HEK293T (cell line): ENCODE results near the gene GRAMD1B.

Experiments
- CTCF ChIA-PET: fragments of 350-600 bp; formaldehyde crosslinking; extraction: SDS; loops from one replicate; lab custom pipeline; 2021; ENCODE audit warnings: antibody characterized with exemption, inconsistent platforms; lab: Yijun Ruan, JAX
- POLR2A ChIA-PET: fragments of 350-600 bp; formaldehyde crosslinking; extraction: SDS; loops from one replicate; lab custom pipeline; 2020; ENCODE audit warnings: antibody characterized with exemption, inconsistent platforms; lab: Yijun Ruan, JAX
- DNase-seq: peaks from one replicate; pipeline ENCODE4 v3.0.0; 2012; ENCODE audit warnings: mixed read lengths; ENCODE audit errors: extremely low spot score
- ARNT ChIP-seq: fragments of 450-650 bp; IDR thresholded peaks from 2 replicates; pipeline ENCODE4 v1.6.1; 2017; ENCODE audit warnings: mild to moderate bottlenecking
- BHLHE40 ChIP-seq: fragments of 450-650 bp; IDR thresholded peaks from 2 replicates; pipeline ENCODE4 v1.6.1; 2016; ENCODE audit warnings: mild to moderate bottlenecking, moderate library complexity, borderline replicate concordance
- CTBP1 ChIP-seq: fragments of 450-650 bp; IDR thresholded peaks from 2 replicates; pipeline ENCODE4 v1.6.1; 2016; ENCODE audit warnings: borderline replicate concordance
- ELF4 ChIP-seq: fragments of 450-650 bp; IDR thresholded peaks from 2 replicates; pipeline ENCODE4 v1.6.1; 2017; ENCODE audit warnings: antibody characterized with exemption
- FOXA1 ChIP-seq: fragments of 450-650 bp; IDR thresholded peaks from 2 replicates; pipeline ENCODE4 v1.6.1; 2016; ENCODE audit warnings: mild to moderate bottlenecking
- FOXK2 ChIP-seq: fragments of 450-650 bp; IDR thresholded peaks from 2 replicates; pipeline ENCODE4 v1.6.1; 2016; ENCODE audit warnings: mild to moderate bottlenecking
- FOXM1 ChIP-seq: fragments of 450-650 bp; IDR thresholded peaks from 2 replicates; pipeline ENCODE4 v1.6.1; 2017; ENCODE audit warnings: mild to moderate bottlenecking, borderline replicate concordance
- HDGF ChIP-seq: fragments of 450-650 bp; IDR thresholded peaks from 2 replicates; pipeline ENCODE4 v1.6.1; 2017; ENCODE audit warnings: antibody characterized with exemption, borderline replicate concordance
- L3MBTL2 ChIP-seq: fragments of 450-650 bp; conservative IDR thresholded peaks from 2 replicates; pipeline ENCODE4 v1.6.1; 2016; ENCODE audit warnings: mild to moderate bottlenecking
- LEF1 ChIP-seq: fragments of 450-650 bp; IDR thresholded peaks from 2 replicates; pipeline ENCODE4 v1.6.1; 2017; ENCODE audit warnings: mild to moderate bottlenecking, borderline replicate concordance
- NFRKB ChIP-seq: fragments of 450-650 bp; IDR thresholded peaks from 2 replicates; pipeline ENCODE4 v1.6.1; 2016; ENCODE audit warnings: mild to moderate bottlenecking, moderate library complexity
- PKNOX1 ChIP-seq: fragments of 450-650 bp; IDR thresholded peaks from 2 replicates; pipeline ENCODE4 v1.6.1; 2016
- SP1 ChIP-seq: fragments of 450-650 bp; IDR thresholded peaks from 2 replicates; pipeline ENCODE4 v1.6.1; 2017
- SUZ12 ChIP-seq: fragments of 450-650 bp; IDR thresholded peaks from 2 replicates; pipeline ENCODE4 v1.6.1; 2016; ENCODE audit warnings: mild to moderate bottlenecking
- TARDBP ChIP-seq: fragments of 450-650 bp; IDR thresholded peaks from 2 replicates; pipeline ENCODE4 v1.6.1; 2016
- ZNF384 ChIP-seq: fragments of 450-650 bp; IDR thresholded peaks from 2 replicates; pipeline ENCODE4 v1.6.1; 2016

Gene GRAMD1B

GRCh38 chr11:123546515-123546914, 116.4 kb downstream of the GRAMD1B start:
- TF ChIP-seq BHLHE40 (no peak), L3MBTL2 (no peak), LEF1 (no peak), NFRKB (no peak)
- CTCF ChIA-PET: interaction anchor here (0.9 to 1.8 kb wide), 2 partner anchors 8 to 36 kb away, joined by 4 to 6 read pairs; no protein-coding TSS in a partner anchor
- no peak for DNase-seq
- POLR2A ChIA-PET: no interaction called here

GRCh38 chr11:123547180-123547579, 117.1 kb downstream of the GRAMD1B start:
- no peak for DNase-seq
- POLR2A ChIA-PET: no interaction called here
- TF ChIP-seq LEF1: no peak
- TF ChIP-seq SP1: no peak
- no peak for TF ChIP-seq PKNOX1
- no peak for TF ChIP-seq ARNT
- TF ChIP-seq FOXA1: no peak
- no peak for TF ChIP-seq FOXK2
- TF ChIP-seq HDGF: no peak
- no peak for TF ChIP-seq TARDBP
- TF ChIP-seq NFRKB: no peak
- no peak for TF ChIP-seq L3MBTL2
- TF ChIP-seq SUZ12: no peak
- no peak for TF ChIP-seq BHLHE40
- CTCF ChIA-PET: no interaction called here

GRCh38 chr11:123548774-123549173, 118.7 kb downstream of the GRAMD1B start:
- ChIA-PET POLR2A (no interaction called here), CTCF (no interaction called here)
- no peak for TF ChIP-seq FOXA1
- no peak for DNase-seq

GRCh38 chr11:123549926-123550917, 120.2 kb downstream of the GRAMD1B start:
- DNase-seq: no peak
- ChIA-PET POLR2A (no interaction called here), CTCF (interaction anchor here (0.5 to 2.1 kb wide), 2 partner anchors 15 to 39 kb away, joined by 3 to 5 read pairs; no protein-coding TSS in a partner anchor)
- TF ChIP-seq LEF1: no peak
- TF ChIP-seq ELF4: no peak
- TF ChIP-seq NFRKB: no peak
- TF ChIP-seq FOXM1: no peak
- no peak for TF ChIP-seq TARDBP
- TF ChIP-seq PKNOX1: no peak
- no peak for TF ChIP-seq CTBP1
- no peak for TF ChIP-seq HDGF
- no peak for TF ChIP-seq SUZ12
- TF ChIP-seq SP1: no peak
- no peak for TF ChIP-seq FOXA1

- TF ChIP-seq FOXM1 (no peak), HDGF (no peak), PKNOX1 (no peak), NFRKB (no peak), SUZ12 (no peak), FOXK2 (no peak), ZNF384 (no peak), SP1 (no peak), FOXA1 (no peak), ELF4 (no peak), L3MBTL2 (no peak), CTBP1 (no peak)
- no peak for DNase-seq
- ChIA-PET CTCF (interaction anchor here (0.5 to 2.1 kb wide), 3 partner anchors 16 to 40 kb away, joined by 3 to 5 read pairs (median 4); no protein-coding TSS in a partner anchor), POLR2A (no interaction called here)
These were observed 121.0 kb downstream of the GRAMD1B start for GRCh38 chr11:123551079-123551478.

- POLR2A ChIA-PET: no interaction called here
- no peak for DNase-seq
- CTCF ChIA-PET: no interaction called here
- TF ChIP-seq L3MBTL2 (no peak), FOXM1 (no peak), ELF4 (no peak), SP1 (no peak), HDGF (no peak), CTBP1 (no peak), FOXK2 (no peak), ARNT (no peak), PKNOX1 (no peak), NFRKB (no peak), ZNF384 (no peak), SUZ12 (no peak), TARDBP (no peak), LEF1 (no peak), BHLHE40 (no peak), FOXA1 (no peak)
These were observed 126.6 kb downstream of the GRAMD1B start for GRCh38 chr11:123556633-123557032.
